Measurements from ENCODE around the gene TLCD3A. TPM values are rescaled to one million over a fixed set of nuclear protein-coding genes. Genes with fewer than 3 reads are reported as not detected.
A peak's percentile ranks its signal among the peaks of the same experiment; 100 is the strongest.
"Not testable (repeated sequence)": the region's sequence is repeated elsewhere in the genome, so short reads cannot be mapped to it uniquely, and the experiment has no call there.

TLCD3A gene
- total RNA-seq, 1 donor from 2014 or later: 14.5 TPM

- not testable (repeated sequence) for DNase-seq (ENCODE audit: low read depth in 2 of 2)
These were observed 16.2 kb downstream of the TLCD3A start for GRCh38 chr17:748604-749003.

GRCh38 chr17:749359-749758, 17.0 kb downstream of the TLCD3A start:
- DNase-seq (ENCODE audit: low read depth in 2 of 2): not testable (repeated sequence)

GRCh38 chr17:750431-751037, 18.1 kb downstream of the TLCD3A start:
- DNase-seq (ENCODE audit: low read depth in 2 of 2): no peak

- peak; percentile 14 to 49 for DNase-seq (ENCODE audit: low read depth in 2 of 2)
These were observed 19.0 kb downstream of the TLCD3A start for GRCh38 chr17:751269-752001.

- DNase-seq (ENCODE audit: low read depth in 2 of 2): peak; percentile 87 to 95
These were observed 19.7 kb downstream of the TLCD3A start, which contains the start of gene GEMIN4 for GRCh38 chr17:752002-752619. Gene GEMIN4 (minus strand): TSS chr17:752264. CDS start chr17:752142, 122 bp downstream.

GRCh38 chr17:752620-753219, 20.3 kb downstream of the TLCD3A start:
- peak; percentile 48 to 69 for DNase-seq (ENCODE audit: low read depth in 2 of 2)

GRCh38 chr17:753418-753817, 21.0 kb downstream of the TLCD3A start:
- DNase-seq (ENCODE audit: low read depth in 2 of 2): no peak

DNA sequence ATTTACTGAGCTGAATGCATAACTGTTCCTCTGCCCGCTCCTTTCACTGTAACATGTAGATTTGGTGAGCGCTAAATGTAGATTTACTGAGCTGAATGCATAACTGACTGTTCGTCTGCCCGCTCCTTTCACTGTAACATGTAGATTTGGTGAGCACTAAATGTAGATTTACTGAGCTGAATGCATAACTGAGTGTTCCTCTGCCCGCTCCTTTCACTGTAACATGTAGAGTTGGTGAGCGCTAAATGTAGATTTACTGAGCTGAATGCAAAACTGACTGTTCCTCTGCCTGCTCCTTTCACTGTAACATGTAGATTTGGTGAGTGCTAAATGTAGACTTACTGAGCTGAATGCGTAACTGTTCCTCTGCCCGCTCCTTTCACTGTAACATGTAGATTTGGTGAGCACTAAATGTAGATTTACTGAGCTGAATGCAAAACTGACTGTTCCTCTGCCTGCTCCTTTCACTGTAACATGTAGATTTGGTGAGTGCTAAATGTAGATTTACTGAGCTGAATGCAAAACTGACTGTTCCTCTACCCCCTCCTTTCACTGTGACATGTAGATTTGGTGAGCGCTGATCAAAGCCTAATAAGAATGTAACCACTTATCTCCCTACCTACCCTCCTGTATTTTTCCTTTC, 23.0 kb downstream of the TLCD3A start:
- not testable (repeated sequence) for DNase-seq (ENCODE audit: low read depth in 2 of 2)

GRCh38 chr17:756010-756567, 23.7 kb downstream of the TLCD3A start:
- not testable (repeated sequence) for DNase-seq (ENCODE audit: low read depth in 2 of 2)

- DNase-seq (ENCODE audit: low read depth in 2 of 2): no peak
These were observed 27.6 kb downstream of the TLCD3A start for GRCh38 chr17:759964-760363.

- DNase-seq (ENCODE audit: low read depth in 2 of 2): no peak
These were observed 28.0 kb downstream of the TLCD3A start for GRCh38 chr17:760371-760770.

- DNase-seq (ENCODE audit: low read depth in 2 of 2): no peak
These were observed 34.7 kb downstream of the TLCD3A start for GRCh38 chr17:767076-767475.

GRCh38 chr17:773016-773415, 40.6 kb downstream of the TLCD3A start:
- DNase-seq (ENCODE audit: low read depth in 2 of 2): no peak

GRCh38 chr17:773467-774312, 41.3 kb downstream of the TLCD3A start:
- no peak for DNase-seq (ENCODE audit: low read depth in 2 of 2)

GRCh38 chr17:774313-774584, 41.9 kb downstream of the TLCD3A start:
- no peak for DNase-seq (ENCODE audit: low read depth in 2 of 2)

- no peak for DNase-seq (ENCODE audit: low read depth in 2 of 2)
These were observed 45.7 kb downstream of the TLCD3A start for GRCh38 chr17:778096-778495.

DNA sequence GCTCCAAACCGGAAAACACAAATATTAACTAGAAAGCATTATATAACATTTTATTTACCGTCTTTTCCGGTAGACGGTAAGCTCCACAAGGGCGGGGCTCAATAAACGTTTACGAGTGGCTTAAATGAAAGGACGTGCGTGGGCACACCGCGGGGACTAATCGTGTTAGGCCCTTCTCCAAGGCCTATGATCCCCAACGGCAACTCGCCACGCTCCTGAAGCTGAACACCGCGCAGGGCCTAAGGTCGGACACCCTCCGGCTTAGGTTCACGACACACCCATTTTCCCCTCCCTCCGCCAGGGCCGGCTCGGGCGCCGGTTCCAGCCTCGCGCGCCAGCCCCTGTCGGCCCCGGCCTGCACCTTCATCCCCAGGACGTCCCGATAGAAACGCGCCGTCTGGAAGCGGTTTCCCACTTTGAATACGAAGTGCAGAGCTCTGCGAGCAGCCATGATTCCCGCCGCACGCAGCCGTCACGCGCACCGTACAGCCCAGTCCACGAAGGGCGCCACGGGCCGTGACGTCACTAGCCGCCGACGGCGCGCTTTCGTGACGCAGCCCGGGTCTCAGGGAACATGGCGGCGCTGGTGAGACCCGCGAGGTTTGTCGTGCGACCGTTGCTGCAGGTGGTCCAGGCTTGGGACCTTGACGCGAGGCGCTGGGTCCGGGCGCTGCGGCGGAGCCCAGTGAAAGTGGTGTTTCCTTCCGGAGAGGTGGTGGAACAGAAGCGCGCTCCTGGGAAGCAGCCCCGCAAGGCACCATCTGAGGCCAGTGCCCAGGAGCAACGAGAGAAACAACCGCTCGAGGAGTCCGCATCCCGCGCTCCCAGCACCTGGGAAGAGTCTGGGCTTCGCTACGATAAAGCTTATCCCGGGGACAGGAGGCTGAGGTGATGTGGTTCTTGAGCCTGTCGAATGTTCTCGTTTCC, 49.7 kb downstream of the TLCD3A start, which contains the start of the genes GLOD4 and MRM3:
Gene GLOD4, minus strand, starts transcription at position 476 of the 927 bp plus-strand sequence. Its CDS starts 25 bp downstream, at position 451.
Gene MRM3, plus strand, starts transcription at position 549 of the 927 bp plus-strand sequence. Its CDS starts 26 bp downstream, at position 575.
- peak; percentile 92 to 95 for DNase-seq (ENCODE audit: low read depth in 2 of 2)

GRCh38 chr17:784143-784542, 51.7 kb downstream of the TLCD3A start:
- no peak for DNase-seq (ENCODE audit: low read depth in 2 of 2)

DNA sequence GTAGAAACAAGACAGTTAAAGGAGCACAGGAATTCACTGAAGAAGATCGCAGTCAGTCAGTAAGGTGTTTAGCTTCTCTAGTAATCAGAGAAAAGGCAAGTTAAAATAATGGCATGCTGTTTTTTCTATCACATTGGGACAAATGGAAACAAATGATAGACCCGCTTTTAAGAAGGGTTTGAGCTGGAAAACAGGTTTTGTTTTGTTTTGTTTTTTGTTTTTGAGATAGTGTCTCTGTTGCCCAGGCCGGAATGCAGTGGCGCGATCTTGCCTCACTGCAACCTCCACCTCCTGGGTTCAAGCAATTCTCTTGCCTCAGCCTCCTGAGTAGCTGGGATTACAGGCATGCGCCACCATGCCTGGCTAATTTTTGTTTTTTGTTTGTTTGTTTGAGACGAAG, 53.5 kb downstream of the TLCD3A start:
- not testable (repeated sequence) for DNase-seq (ENCODE audit: low read depth in 2 of 2)
